LHCN-M2 (cell line): ENCODE measurements around the gene LUC7L. TPM values are rescaled to one million over a fixed set of nuclear protein-coding genes. Genes with fewer than 3 reads are reported as not detected.
A peak's percentile ranks its signal among the peaks of the same experiment; 100 is the strongest.
"Not testable (repeated sequence)": the region's sequence is repeated elsewhere in the genome, so short reads cannot be mapped to it uniquely, and the experiment has no call there.

Experiments used
- DNase-seq: peaks from one replicate; pipeline ENCODE4 v3.0.0-alpha.2; 2012; ENCODE audit warnings: low read depth
- total RNA-seq: library from RNA; depleted of rRNA; stranded (reverse); fragments of >200 nt; gene quantifications from 2 replicates; pipeline ENCODE4 v1.2.3, GENCODE V29; 2014

Gene LUC7L
- total RNA-seq, 1 experiment from 2014 or later: 56.2 TPM

GRCh38 chr16:164827-165538, 64.3 kb downstream of the LUC7L start:
- DNase-seq: no peak

DNA sequence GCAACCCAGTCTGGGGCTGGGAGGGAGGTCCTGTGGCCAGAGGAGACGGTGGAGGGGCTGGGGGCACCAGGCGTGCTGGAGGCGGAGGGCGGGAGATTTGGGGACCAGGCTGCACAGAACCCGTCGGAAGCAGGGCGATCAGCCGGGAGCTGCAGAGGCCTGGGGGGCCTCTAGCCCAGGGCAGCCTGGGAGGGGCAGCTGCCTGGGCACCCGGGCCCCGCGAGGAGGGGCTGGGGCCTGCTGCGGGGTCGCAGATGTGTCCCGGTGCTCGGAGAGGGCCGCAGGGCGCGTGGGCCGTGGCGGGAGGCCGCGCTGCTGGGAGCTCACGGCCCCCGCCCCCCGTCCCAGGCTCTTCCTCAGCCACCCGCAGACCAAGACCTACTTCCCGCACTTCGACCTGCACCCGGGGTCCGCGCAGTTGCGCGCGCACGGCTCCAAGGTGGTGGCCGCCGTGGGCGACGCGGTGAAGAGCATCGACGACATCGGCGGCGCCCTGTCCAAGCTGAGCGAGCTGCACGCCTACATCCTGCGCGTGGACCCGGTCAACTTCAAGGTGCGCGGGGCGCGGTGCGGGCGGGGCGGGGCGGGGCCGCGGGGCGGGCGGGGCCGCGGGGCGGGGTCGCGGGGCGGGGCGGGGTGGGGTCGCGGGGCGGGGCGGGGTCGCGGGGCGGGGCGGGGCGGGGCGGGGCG, 65.0 kb downstream of the LUC7L start:
- DNase-seq: not testable (repeated sequence)

GRCh38 chr16:163696-164095, 65.6 kb downstream of the LUC7L start:
- not testable (repeated sequence) for DNase-seq

DNA sequence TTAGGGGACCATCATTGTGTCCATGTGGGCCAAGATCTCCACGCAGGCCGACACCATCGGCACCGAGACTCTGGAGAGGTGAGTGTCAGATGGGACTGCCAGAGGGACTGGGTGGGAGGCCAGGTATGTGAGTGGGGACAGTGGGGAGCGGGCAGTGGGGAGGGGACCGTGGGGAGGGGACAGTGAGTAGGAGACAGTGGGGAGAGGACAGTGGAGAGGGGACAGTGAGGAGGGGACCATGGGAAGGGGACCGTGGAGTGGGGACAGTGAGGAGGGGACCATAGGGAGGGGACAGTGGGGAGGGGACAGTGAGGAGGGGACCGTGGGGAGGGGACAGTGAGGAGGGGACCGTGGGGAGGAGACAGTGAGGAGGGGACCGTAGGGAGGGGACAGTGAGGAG, 66.1 kb downstream of the LUC7L start:
- DNase-seq: not testable (repeated sequence)

GRCh38 chr16:162271-162991, 66.8 kb downstream of the LUC7L start:
- DNase-seq: no peak

- no peak for DNase-seq
Observed at GRCh38 chr16:160691-161190, 68.5 kb downstream of the LUC7L start.

GRCh38 chr16:160242-160641, 69.0 kb downstream of the LUC7L start:
- DNase-seq: not testable (repeated sequence)

- no peak for DNase-seq
Observed at GRCh38 chr16:159136-159849, 70.0 kb downstream of the LUC7L start.

GRCh38 chr16:155031-155398, 74.2 kb downstream of the LUC7L start:
- DNase-seq: no peak

DNA sequence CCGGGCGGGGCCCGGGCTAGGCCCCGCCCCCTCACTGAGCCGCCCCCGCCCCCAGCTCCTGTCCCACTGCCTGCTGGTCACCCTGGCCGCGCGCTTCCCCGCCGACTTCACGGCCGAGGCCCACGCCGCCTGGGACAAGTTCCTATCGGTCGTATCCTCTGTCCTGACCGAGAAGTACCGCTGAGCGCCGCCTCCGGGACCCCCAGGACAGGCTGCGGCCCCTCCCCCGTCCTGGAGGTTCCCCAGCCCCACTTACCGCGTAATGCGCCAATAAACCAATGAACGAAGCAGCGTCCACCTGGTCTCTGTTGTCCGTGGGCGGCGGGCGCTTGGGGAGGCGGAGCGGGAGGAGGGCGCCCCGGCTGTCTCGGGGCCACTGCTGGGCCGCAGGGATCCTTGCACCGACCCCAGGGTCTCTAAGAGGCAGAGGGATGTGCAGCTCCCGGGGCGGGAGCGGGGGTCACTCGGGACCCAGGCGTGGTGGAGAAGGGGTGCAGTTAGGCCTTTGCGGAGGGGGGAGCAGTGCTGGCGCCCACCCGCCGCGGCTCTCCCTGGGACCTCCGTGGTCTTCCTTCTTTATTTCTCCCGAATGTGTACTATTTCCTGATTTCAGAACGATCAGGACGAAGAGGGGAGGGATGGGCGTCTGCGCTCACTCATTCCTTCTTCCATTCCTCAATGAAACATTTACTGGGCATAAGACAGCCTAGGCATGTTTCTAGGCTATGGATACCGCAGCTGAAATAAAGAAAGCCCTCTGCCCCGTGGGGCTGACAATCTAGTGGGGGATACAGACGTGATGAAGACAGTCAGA, 74.8 kb downstream of the LUC7L start:
- DNase-seq: peak; percentile 13

DNA sequence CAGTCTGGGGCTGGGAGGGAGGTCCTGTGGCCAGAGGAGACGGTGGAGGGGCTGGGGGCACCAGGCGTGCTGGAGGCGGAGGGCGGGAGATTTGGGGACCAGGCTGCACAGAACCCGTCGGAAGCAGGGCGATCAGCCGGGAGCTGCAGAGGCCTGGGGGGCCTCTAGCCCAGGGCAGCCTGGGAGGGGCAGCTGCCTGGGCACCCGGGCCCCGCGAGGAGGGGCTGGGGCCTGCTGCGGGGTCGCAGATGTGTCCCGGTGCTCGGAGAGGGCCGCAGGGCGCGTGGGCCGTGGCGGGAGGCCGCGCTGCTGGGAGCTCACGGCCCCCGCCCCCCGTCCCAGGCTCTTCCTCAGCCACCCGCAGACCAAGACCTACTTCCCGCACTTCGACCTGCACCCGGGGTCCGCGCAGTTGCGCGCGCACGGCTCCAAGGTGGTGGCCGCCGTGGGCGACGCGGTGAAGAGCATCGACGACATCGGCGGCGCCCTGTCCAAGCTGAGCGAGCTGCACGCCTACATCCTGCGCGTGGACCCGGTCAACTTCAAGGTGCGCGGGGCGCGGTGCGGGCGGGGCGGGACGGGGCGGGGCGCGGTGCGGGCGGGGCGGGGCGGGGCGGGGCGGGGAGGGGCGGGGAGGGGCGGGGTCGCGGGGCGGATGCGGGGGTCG, 75.6 kb downstream of the LUC7L start:
- not testable (repeated sequence) for DNase-seq

DNA sequence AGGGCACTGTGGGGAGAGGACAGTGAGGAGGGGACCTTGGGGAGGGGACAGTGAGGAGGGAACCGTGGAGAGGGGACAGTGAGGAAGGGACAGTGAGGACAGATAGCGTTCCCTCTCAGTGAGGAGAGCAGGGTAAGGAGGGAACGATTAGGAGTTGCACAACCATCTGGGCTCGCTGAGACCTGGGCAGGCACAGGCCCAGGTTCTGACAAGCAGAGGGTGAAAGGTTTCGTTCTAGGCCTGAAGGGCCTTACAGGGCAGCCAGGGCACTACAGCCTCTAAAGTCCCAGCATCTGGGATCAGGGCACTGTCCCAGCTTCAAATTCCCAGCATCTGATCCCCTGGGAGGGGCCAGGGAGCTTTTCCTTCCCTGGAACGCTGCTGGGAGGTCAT, 76.1 kb downstream of the LUC7L start:
- not testable (repeated sequence) for DNase-seq

- DNase-seq: no peak
Observed at GRCh38 chr16:152141-153128, 76.8 kb downstream of the LUC7L start, which contains the start of gene HBZ. HBZ (plus strand) TSS chr16:152644; CDS start chr16:152910, 266 bp downstream.

- DNase-seq: peak; percentile 50
Observed at GRCh38 chr16:149024-149660, 80.1 kb downstream of the LUC7L start.

GRCh38 chr16:146646-147045, 82.6 kb downstream of the LUC7L start:
- DNase-seq: no peak

DNA sequence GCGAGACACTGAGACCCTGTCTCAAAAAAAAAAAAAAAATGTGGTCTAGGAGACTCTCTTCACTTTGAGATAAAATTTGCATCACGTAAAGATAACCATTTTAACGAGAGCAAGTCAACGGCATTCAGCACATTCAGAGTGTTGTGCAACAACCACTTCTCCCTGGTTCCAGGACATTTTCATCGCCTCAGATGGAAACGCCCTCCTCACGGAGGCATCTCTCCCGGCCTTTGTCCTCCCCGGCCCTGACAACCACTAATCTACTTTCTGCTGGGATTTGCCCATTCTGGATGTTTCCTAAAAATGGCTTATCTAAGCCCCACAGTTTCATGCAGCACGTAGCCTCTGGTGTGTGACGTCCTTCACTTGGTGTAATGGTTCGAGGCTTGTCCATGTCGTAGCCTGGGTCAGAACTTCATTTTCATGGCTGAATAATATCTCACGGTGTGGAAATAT, 84.4 kb downstream of the LUC7L start:
- no peak for DNase-seq

DNA sequence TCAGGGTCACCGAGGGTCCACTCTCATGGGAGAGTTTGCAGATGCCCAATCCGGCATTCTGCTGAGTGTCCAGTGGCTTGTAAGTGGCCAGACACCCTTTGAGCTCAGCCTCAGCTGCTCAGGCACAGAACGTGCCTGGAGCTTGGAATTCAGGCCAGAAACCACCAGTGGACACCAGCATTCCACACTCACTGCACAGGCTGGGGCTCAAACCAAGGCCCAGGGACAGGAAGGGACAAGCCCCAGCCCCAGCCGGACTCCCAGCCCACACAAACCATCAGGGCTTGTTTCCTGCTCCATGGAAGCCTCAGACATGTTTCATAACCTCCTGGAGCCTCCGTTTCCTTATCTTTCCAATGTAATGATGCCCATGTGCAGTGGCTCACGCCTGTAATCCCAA, 85.8 kb downstream of the LUC7L start:
- DNase-seq: peak; percentile 20

- no peak for DNase-seq
Observed at GRCh38 chr16:143047-143446, 86.2 kb downstream of the LUC7L start.
